Measurements from ENCODE around the gene GNG4. TPM values are rescaled to one million over a fixed set of nuclear protein-coding genes. Genes with fewer than 3 reads are reported as not detected.
"Not testable (repeated sequence)": the region's sequence is repeated elsewhere in the genome, so short reads cannot be mapped to it uniquely, and the experiment has no call there.

Gene GNG4
- total RNA-seq, 1 donor from 2014 or later: 170 TPM

DNA sequence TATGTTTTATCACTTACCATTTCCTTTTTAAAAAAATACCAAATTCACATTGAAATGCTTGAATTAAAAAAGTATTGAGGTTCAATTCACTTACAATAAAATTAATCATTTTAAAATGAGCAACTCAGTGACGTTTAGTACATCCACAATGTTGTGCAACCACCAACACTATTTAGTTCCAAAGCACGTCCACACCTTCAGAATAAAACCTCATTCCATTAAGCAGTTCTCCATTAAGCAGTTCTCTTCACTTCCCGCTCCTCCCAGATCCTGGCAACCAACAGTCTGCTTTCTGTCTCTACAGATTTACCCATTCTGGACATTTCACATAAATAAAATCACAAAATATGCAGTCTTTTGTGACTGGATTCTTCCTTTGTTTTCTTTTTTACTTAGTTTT lies 41.3 kb downstream of the GNG4 start:
- H3K9me3 Mint-ChIP-seq: no peaks in the 10 kb centered on the region
- no peak overlapping the region for H3K27ac Mint-ChIP-seq
- H3K4me3 Mint-ChIP-seq (ENCODE audit: low read depth): no peak overlapping the region
- peaks cover 3% of the 10 kb centered on the region for H3K36me3 Mint-ChIP-seq (ENCODE audit: low read depth)
- intact Hi-C loops (cut with micrococcal nuclease): no loop called here
- H3K4me1 Mint-ChIP-seq (ENCODE audit: low read depth): peaks cover 5% of the 10 kb centered on the region
- no peak for DNase-seq (ENCODE audit: low spot score)
- H3K27me3 Mint-ChIP-seq (ENCODE audit: low read depth): no peaks in the 10 kb centered on the region

DNA sequence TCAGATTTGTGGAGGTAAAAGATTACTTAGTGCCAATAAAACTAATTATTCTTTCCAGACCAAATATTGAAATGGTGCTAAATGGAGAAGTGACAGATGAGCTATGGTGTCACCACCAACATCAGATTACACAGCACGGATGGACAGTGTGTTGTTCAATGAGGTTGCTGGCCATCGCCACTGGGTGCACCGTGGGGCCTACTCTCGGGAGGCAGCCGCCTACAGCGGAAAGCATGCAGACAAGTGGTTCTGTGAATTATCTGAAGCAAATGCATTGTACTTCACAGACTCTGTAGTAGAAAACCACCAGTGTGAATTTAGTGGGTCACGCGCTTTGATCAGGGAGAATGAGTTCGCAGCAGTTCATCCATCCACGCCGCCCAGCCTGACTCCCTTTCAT lies 42.3 kb downstream of the GNG4 start:
- Mint-ChIP-seq H3K27ac (no peak overlapping the region), H3K4me3 (ENCODE audit: low read depth) (no peak overlapping the region), H3K36me3 (ENCODE audit: low read depth) (peaks cover 3% of the 10 kb centered on the region), H3K4me1 (ENCODE audit: low read depth) (peaks cover 5% of the 10 kb centered on the region), H3K27me3 (ENCODE audit: low read depth) (no peaks in the 10 kb centered on the region), H3K9me3 (no peaks in the 10 kb centered on the region)
- DNase-seq (ENCODE audit: low spot score): no peak
- intact Hi-C loops (cut with micrococcal nuclease): no loop called here

DNA sequence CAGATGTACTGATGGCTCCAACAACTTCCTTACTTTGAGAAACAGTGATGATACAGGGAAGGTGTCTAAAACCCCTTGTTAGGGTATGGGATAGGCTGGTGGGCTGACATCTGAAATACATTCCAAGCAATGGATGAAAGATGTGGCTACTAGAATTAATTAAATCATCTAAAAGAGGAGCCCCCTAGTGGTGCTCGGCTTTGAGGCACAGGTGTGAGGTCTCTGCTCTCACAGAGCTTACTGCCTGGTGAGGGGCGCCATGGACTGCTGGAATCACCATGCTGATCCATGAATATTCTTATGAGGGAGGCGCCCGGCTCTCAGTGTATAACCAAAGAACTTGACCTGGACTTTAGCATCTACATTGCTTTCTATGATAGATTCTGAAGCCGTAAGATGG lies 48.5 kb downstream of the GNG4 start:
- Mint-ChIP-seq H3K4me1 (ENCODE audit: low read depth) (peaks cover 2% of the 10 kb centered on the region), H3K27me3 (ENCODE audit: low read depth) (no peaks in the 10 kb centered on the region), H3K27ac (no peak overlapping the region), H3K4me3 (ENCODE audit: low read depth) (no peak overlapping the region), H3K9me3 (no peaks in the 10 kb centered on the region), H3K36me3 (ENCODE audit: low read depth) (no peaks in the 10 kb centered on the region)
- intact Hi-C loops (cut with micrococcal nuclease): no loop called here
- no peak for DNase-seq (ENCODE audit: low spot score)

DNA sequence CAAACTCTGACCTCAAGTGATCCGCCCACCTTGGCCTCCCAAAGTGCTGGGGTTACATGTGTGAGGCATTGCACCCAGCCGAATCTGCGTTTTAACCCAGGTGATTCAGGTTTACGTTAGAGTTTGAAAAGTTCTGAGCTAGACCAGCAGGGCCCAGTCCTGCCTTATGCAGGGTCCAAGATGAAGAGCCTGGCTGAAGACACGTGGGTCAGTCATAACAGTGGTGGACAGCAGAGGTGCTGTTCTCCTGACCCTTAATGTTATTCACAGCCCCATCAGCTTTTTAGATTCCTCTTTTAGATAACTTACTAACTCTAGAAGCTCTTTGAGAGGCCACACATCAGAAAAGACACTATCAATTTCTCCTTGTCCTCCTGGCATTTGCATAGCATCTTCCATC lies 50.0 kb downstream of the GNG4 start:
- intact Hi-C loops (cut with micrococcal nuclease): no loop called here
- no peaks in the 10 kb centered on the region for H3K9me3 Mint-ChIP-seq
- H3K27me3 Mint-ChIP-seq (ENCODE audit: low read depth): no peaks in the 10 kb centered on the region
- peaks cover 2% of the 10 kb centered on the region for H3K4me1 Mint-ChIP-seq (ENCODE audit: low read depth)
- H3K4me3 Mint-ChIP-seq (ENCODE audit: low read depth): no peak overlapping the region
- H3K36me3 Mint-ChIP-seq (ENCODE audit: low read depth): no peaks in the 10 kb centered on the region
- DNase-seq (ENCODE audit: low spot score): no peak
- no peak overlapping the region for H3K27ac Mint-ChIP-seq

DNA sequence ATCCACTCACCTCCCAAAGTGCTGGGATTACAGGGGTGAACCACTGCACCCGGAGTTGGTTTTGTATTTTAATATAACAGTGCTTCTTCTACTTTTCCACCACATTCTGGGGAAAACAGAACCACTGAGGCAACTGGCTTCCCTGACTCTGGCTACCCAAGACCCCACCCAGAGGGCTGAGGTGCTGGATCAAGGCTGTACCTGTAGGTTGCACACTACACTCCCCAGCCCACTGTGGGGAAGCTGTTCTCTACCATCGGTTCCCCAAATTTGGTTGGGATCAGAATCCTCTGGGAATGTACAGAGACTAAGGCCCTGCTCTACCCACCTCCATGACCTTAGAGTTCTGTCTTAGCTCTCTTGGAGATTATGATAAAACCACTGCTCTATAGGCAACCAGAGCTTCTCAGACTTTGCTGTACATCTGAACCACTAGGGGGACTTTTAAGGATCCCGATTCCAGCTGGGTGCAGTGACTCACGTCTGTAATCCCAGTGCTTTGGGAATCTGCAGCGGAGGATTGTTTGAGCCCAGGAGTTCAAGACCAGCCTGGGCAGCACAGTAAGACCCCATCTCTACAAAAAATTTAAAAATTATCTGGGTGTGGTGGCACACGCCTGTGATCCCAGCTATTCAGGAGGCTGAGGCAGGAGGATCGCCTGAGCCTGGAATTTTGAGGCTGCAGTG lies 51.6 kb downstream of the GNG4 start:
- Mint-ChIP-seq H3K4me3 (ENCODE audit: low read depth) (no peak overlapping the region), H3K4me1 (ENCODE audit: low read depth) (peaks cover 8% of the 10 kb centered on the region), H3K9me3 (no peaks in the 10 kb centered on the region), H3K27ac (no peak overlapping the region), H3K36me3 (ENCODE audit: low read depth) (peaks cover 11% of the 10 kb centered on the region), H3K27me3 (ENCODE audit: low read depth) (peaks cover 3% of the 10 kb centered on the region)
- intact Hi-C loops (cut with micrococcal nuclease): no loop called here
- no peak for DNase-seq (ENCODE audit: low spot score)

DNA sequence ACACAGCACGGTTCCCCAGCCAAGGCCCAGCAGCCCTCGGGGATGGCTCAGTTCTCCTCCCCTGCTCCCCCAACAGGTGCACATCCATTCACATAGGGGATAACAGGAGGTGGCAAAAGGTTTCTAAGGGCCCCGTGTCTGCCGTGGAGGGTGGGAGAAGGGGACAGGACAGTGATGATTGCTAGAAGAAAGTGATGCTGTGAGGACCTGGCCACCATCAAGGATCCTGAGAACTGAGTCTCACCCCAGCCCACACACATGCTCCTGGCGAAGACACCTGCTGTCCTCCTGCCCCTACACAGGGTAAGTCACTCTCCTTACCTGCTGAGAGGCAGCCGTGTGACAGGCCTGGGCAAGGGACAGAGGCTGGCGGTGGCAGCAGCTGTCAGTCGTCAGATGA lies 54.5 kb downstream of the GNG4 start:
- Mint-ChIP-seq H3K9me3 (peaks cover 3% of the 10 kb centered on the region), H3K4me3 (ENCODE audit: low read depth) (no peak overlapping the region), H3K27me3 (ENCODE audit: low read depth) (peaks cover 5% of the 10 kb centered on the region), H3K27ac (no peak overlapping the region), H3K4me1 (ENCODE audit: low read depth) (peaks cover 8% of the 10 kb centered on the region), H3K36me3 (ENCODE audit: low read depth) (peaks cover 35% of the 10 kb centered on the region)
- no peak for DNase-seq (ENCODE audit: low spot score)
- intact Hi-C loops (cut with micrococcal nuclease): no loop called here

DNA sequence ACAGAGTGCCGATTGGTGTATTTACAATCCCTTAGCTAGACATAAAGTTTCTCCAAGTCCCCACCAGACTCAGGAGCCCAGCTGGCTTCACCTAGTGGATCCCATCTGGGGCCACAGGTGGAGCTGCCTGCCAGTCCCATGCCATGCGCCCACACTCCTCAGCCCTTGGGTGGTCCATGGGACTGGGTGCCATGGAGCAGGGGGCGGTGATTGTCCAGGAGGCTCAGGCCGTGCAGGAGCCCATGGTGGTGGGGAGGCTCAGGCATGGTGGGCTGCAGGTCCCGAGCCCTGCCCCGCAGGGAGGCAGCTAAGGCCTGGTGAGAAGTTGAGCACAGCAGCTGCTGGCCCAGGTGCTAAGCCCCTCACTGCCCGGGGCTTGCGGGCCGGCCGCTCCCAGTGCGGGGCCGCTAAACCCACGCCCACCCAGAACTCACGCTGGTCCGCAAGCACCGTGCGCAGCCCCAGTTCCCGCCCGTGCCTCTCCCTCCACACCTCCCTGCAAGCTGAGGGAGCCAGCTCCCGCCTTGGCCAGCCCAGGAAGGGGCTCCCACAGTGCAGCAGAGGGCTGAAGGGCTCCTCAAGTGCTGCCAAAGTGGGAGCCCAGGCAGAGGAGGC lies 55.2 kb downstream of the GNG4 start:
- H3K9me3 Mint-ChIP-seq; H3K27ac Mint-ChIP-seq; H3K27me3 Mint-ChIP-seq (ENCODE audit: low read depth); H3K4me1 Mint-ChIP-seq (ENCODE audit: low read depth); intact Hi-C loops (cut with micrococcal nuclease); H3K4me3 Mint-ChIP-seq (ENCODE audit: low read depth); DNase-seq (ENCODE audit: low spot score): not testable (repeated sequence)
- H3K36me3 Mint-ChIP-seq (ENCODE audit: low read depth): peaks cover 42% of the 10 kb centered on the region

DNA sequence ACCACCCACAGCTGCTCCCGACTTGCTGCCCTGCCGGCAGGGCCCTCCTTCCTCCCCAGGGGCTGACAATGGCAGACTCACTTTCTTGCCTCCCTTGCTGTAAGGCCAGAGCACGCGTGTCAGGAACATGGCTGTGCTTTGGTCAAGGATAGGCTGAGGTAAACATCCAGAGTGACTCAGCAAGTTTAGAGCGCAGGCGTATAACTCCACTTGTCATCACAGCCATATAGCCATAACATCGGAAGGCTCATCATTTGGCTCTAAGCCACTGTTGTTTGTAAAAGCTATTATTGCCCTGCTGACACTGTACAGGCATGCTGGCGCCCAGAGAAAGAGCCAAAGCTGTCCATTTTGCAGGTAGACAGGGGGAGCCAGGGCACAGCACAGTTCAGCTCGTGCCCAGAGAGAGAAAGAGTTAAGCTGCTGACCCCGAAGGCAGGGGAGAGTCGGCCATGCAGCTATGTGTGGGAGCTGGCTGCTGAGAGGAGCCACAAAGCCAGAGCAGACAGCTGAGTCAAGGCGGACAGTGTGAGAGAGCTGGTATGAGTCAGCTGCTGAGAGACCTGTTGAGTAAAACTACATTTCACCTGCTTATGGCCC lies 60.6 kb downstream of the GNG4 start:
- no peak for DNase-seq (ENCODE audit: low spot score)
- Mint-ChIP-seq H3K27ac (no peak overlapping the region), H3K36me3 (ENCODE audit: low read depth) (peaks cover 74% of the 10 kb centered on the region), H3K27me3 (ENCODE audit: low read depth) (peaks cover 12% of the 10 kb centered on the region), H3K4me3 (ENCODE audit: low read depth) (no peak overlapping the region), H3K4me1 (ENCODE audit: low read depth) (peaks cover 6% of the 10 kb centered on the region), H3K9me3 (peaks cover 40% of the 10 kb centered on the region)
- intact Hi-C loops (cut with micrococcal nuclease): no loop called here

DNA sequence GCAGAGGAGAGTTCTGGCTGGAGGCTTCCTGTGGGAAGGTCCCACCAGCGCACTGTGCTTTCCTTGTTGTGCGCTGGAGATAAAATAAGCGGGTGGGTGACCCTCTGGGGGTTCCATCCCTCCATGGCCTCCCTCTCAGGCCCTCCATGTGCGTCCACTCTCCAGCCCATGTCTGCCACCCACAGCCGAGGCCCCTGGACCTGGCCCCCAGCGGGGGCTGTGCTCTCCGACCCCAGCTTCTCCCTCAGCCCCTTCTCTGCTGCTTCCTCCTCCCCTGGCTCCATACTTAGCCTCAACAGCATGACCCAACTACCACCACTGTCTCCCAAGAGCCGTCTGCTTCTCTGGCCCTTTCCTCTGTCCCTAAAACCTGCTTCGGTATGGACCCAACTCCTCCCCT lies 61.4 kb downstream of the GNG4 start:
- Mint-ChIP-seq H3K27ac (no peak overlapping the region), H3K9me3 (peaks cover 40% of the 10 kb centered on the region), H3K36me3 (ENCODE audit: low read depth) (peaks cover 74% of the 10 kb centered on the region), H3K4me3 (ENCODE audit: low read depth) (no peak overlapping the region), H3K27me3 (ENCODE audit: low read depth) (peaks cover 9% of the 10 kb centered on the region), H3K4me1 (ENCODE audit: low read depth) (no peaks in the 10 kb centered on the region)
- no peak for DNase-seq (ENCODE audit: low spot score)
- intact Hi-C loops (cut with micrococcal nuclease): no loop called here

DNA sequence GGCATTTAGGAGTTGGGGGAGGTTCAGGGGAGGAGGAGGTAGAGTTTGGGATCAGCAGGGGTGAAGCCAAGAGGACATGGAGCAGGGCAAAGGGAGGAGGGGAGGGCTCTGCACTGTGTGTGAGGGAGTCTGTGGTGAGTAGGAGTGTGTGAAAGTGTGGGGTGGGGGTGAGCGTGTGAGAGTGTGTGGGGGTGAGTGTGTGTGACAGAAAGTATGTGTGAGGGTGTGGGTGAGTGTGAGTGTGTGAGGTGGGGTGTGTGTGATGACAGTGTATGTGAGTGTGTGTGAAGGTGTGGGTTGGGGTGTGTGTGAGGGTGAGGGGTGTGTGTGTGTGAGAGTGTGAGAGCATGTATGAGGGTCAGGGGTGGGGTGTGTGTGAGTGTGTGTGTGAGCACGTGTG lies 62.6 kb downstream of the GNG4 start:
- DNase-seq (ENCODE audit: low spot score): no peak
- no peaks in the 10 kb centered on the region for H3K4me1 Mint-ChIP-seq (ENCODE audit: low read depth)
- H3K9me3 Mint-ChIP-seq: peaks cover 40% of the 10 kb centered on the region
- H3K27me3 Mint-ChIP-seq (ENCODE audit: low read depth): peaks cover 9% of the 10 kb centered on the region
- H3K4me3 Mint-ChIP-seq (ENCODE audit: low read depth): no peak overlapping the region
- peak overlapping the region; percentile 22 for H3K27ac Mint-ChIP-seq
- intact Hi-C loops (cut with micrococcal nuclease): no loop called here
- peaks cover 74% of the 10 kb centered on the region for H3K36me3 Mint-ChIP-seq (ENCODE audit: low read depth)

DNA sequence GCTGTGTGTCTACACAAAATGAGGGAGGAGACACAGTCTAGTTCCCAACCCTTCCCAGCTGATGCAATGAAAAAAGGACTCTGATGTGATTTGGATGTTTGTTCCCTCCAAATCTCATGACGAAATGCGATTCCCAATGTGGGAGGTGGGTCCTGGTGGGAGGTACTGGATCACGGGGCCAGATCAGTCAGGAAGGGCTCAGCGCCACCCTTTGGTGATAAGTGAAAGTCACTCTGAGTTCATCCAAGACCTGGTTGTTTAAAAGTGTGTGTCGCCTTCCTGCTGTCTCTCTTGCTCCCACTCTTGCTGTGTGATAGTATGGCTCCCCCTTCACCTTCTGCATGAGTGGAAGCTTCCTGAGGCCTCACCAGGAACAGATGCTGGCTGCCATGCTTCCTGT lies 63.2 kb downstream of the GNG4 start:
- H3K4me3 Mint-ChIP-seq (ENCODE audit: low read depth): no peak overlapping the region
- intact Hi-C loops (cut with micrococcal nuclease): no loop called here
- H3K27me3 Mint-ChIP-seq (ENCODE audit: low read depth): peaks cover 7% of the 10 kb centered on the region
- no peak for DNase-seq (ENCODE audit: low spot score)
- H3K9me3 Mint-ChIP-seq: peaks cover 40% of the 10 kb centered on the region
- no peaks in the 10 kb centered on the region for H3K4me1 Mint-ChIP-seq (ENCODE audit: low read depth)
- H3K36me3 Mint-ChIP-seq (ENCODE audit: low read depth): peaks cover 74% of the 10 kb centered on the region
- H3K27ac Mint-ChIP-seq: peak overlapping the region; percentile 22

DNA sequence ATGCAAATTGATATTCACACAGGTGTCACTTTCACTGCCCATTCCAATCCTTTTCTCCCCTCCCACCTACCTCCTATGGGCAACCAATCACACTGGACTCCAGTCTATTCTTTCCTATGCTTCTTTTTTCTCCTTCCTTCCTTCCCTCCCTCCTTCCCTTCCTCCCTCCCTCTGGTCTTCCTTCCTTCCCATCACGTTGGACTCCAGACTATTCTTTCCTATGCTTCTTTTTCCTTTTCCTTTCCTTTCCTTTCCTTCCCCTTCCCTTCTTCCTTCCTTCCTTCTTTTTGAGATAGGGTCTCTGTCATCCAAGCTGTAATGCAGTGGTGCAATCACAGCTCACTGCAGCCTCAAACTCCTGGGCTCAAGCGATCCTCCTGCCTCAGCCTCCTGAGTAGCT lies 64.6 kb downstream of the GNG4 start:
- Mint-ChIP-seq H3K36me3 (ENCODE audit: low read depth) (peaks cover 74% of the 10 kb centered on the region), H3K27ac (no peak overlapping the region), H3K27me3 (ENCODE audit: low read depth) (peaks cover 7% of the 10 kb centered on the region), H3K4me3 (ENCODE audit: low read depth) (no peak overlapping the region), H3K9me3 (peaks cover 37% of the 10 kb centered on the region), H3K4me1 (ENCODE audit: low read depth) (no peaks in the 10 kb centered on the region)
- intact Hi-C loops (cut with micrococcal nuclease): no loop called here
- DNase-seq (ENCODE audit: low spot score): no peak

DNA sequence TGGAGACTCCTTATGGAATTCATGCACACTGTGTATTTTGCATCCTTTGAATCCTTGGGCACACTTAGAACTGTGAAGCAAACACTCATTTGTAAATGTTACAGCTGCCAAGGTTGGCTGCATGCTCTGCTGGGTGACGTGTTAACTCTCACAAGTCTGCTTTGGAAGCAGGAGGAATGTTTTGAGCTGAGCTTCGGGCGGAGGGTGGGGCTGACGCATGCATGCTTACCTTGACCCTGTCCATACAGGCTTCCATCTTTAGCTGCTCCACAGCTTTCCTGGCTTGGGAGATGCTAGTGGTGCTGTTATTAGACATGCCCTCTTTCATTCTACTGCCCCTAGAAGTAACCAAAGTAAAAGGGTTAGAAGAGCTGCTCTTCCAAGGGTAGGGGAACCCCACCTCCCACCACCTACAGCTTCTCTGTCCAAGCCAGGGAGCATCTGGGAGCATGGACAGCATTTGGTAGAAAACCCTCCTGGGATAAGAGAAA lies 66.0 kb downstream of the GNG4 start:
- Mint-ChIP-seq H3K4me1 (ENCODE audit: low read depth) (no peaks in the 10 kb centered on the region), H3K4me3 (ENCODE audit: low read depth) (no peak overlapping the region), H3K36me3 (ENCODE audit: low read depth) (peaks cover 64% of the 10 kb centered on the region), H3K27me3 (ENCODE audit: low read depth) (peaks cover 7% of the 10 kb centered on the region), H3K9me3 (peaks cover 23% of the 10 kb centered on the region), H3K27ac (no peak overlapping the region)
- intact Hi-C loops (cut with micrococcal nuclease): no loop called here
- DNase-seq (ENCODE audit: low spot score): no peak

Data from activated T-helper 2 cell treated with anti-CD3 and anti-CD28 coated beads, Interferon-gamma antibody, Interleukin-2, Interleukin-4, amounts not matched to agents 10 μg/mL and 5 μg/mL and 100 μg/mL, durations not matched to agents 14 hours and 24 hours and 36 hours (primary cell).